Stimulated activated CD4-positive, alpha-beta T cell treated with anti-CD3 and anti-CD28 coated beads, Interleukin-15, amount 100 ng/mL, for 48 hours (primary cell): ENCODE measurements around the gene CMTM3.
"Not testable (repeated sequence)": the region's sequence is repeated elsewhere in the genome, so short reads cannot be mapped to it uniquely, and the experiment has no call there.

Source experiments
- DNase-seq, 2 donors: peaks; one replicate each; pipeline ENCODE4 v3.0.0-alpha.2; 2020; ENCODE audit warnings: low read depth in 2 of 2

Gene CMTM3

DNA sequence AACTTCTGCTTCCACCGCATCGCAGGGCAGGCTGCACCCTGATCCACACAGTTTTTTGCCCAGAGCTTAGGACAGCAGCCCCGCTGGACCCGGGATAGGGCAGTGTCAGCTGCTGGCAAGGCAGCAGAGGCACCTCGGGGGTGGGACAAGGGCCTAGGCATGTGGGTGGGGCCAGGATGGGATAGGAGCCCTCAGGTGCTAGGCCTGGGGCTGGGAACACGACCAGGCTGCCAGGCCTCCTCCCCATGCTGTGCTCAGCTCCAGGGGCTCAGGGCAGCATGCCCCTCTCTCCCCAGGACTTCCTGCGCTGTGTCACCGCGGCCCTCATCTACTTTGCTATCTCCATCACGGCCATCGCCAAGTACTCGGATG, 4.6 kb downstream of the CMTM3 start:
- no peak for DNase-seq

DNA sequence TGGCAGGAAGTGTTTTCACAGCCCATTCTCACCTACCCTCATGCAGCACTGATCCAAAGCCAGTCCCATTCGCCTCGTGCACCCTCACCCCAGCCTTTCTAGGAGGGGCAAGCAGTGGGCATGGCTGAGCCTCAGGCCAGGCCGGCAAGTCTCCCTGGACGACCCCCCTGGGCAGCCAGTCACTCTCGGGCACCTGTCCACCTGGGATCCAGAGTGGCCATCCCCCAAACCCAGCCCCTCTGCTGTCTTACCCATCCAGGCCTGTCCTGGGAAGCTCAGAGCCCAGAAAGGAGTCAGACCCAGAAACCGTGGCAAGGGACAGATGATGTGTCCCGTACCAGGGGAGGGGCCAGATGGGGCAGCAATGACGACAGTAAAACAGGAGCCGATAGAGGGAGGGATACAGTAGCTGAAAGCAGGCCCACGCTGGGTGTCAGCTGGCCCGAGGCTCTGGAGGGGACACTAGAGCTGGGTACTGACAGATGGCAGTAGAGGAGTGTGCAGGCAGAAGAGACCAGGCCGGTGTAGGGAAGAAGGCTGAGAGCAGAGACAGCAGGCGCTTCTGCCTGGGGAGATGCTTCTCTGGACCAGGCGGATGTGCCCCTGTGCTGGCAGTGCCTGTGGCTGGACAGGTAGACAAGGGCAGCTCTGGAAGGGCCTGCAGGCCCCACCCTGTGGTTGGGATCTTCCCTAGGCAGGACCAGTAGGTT, 5.8 kb downstream of the CMTM3 start:
- no peak for DNase-seq

DNA sequence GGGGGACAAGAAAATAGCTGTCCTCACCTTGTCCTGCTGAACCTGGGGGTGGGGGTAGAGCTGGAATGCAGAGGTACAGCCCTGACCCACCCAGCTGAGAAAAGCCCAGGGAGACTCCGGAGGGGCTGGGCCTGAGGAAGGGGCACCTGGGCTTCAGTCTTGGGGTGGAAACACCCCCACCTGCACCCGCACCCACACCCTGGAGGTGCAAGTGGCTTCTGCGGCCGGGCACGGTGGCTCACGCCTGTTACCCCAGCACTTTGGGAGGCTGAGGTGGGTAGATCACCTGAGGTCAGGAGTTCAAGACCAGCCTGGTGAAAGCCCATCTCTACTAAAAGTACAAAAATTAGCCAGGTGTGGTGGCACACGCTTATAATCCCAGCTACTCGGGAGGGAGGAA, 7.4 kb downstream of the CMTM3 start:
- not testable (repeated sequence) for DNase-seq

DNA sequence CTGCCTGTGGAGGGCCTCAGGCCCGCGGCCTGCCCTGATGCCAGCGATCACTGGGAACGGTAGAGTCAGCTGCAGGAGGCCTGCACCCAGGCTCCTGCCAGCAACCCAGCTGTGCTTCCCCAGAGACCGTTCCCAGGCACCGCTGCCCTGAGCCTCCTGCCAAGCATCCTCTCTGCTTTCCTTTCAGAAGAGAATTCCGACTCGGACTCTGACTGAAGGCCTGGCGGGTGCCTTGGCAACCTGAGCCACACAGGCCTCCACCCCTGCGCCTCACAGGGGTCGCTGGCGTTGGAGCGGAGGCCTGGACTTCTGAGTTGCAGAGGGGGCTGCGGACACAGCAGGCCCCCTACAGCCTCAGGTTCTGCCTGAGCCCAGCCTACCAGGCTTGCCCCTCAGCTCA, 7.9 kb downstream of the CMTM3 start:
- DNase-seq = no peak

DNA sequence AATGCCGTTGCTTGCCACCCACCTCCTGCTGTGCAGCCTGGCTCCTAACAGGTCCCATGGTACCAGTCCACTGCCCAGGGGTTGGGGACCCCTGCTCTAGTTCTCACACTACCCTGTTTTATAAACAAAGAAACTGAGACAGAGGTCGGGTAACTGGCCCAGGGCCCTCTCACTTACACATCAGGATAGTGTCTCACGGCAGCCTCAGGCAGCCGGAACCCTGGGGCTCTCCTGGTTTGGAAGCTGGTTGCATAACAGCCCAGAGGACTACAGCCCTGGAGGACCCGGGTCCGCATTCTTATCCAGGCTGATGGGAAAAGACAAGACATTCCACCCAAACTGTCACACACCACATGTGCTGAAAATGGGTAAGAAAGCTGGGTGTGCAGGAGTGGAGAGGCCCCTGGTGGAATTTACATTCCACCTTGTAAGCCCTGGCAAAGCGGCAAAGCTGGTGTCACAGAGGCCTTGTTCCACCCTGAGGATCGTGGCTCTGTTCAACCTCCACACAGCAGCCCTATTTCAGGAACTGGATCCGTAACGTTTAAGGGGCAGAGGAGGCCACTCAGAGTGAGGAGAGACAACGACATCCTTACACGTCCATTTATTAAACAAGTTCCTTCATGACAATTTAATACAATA, 9.8 kb downstream of the CMTM3 start:
- DNase-seq = no peak

DNA sequence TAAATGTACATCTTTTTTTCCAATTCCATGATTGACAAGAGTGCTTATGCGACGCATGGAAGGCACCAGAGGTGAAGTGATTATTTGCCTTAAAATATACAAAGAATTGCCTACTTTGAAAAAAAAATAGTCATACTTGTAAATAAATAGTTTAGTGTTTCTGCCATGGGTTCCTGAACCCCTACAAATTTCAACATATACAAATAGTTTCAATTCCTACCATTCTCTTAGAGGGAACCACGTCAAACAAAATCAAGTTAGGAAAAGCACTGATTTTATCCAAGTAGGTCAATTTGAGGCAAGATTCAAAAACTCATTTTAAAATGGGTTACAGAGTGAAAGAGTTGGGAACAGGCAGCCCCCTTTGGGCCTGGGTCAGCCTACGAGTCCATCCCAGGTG, 11.7 kb downstream of the CMTM3 start:
- no peak for DNase-seq

DNA sequence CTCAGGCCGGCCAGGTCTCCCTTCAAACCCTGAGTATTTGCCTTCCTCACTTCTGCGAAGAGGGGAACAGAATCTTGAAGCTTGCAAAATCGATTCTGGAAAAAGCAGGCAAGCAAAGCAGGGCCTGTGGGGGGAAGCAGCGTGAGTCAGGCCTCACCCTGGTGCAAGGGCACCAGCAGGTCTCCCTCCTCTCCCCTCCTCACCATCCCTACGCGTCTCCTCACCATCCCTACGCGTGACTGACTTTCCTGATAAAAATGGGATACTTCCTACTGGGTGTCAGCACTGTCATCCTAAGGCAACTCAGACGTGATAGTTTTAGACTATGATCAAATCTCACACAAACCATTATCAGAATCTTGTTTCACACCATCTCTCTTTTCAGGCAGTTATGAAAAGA, 12.1 kb downstream of the CMTM3 start:
- DNase-seq = no peak

DNA sequence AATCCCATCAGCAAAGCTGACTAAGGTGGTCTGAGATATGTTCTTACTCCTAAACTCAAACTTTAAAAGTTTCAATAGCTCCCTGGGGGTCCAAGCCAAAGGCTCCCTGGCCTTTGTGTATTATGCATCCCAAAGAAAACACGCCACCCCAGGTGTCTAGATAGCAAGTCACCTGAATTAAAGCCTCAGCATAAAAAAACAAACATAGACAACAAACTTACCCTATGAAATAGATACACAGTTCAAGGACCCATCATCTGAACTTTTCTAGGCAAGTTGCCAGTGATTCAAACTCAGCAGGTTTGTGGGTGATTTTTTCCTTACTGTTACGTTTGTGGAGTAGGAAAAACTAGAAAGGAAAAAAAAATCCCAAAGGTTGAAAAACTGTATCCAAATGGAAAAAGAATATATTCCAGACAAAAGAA, 12.5 kb downstream of the CMTM3 start:
- DNase-seq = no peak

DNA sequence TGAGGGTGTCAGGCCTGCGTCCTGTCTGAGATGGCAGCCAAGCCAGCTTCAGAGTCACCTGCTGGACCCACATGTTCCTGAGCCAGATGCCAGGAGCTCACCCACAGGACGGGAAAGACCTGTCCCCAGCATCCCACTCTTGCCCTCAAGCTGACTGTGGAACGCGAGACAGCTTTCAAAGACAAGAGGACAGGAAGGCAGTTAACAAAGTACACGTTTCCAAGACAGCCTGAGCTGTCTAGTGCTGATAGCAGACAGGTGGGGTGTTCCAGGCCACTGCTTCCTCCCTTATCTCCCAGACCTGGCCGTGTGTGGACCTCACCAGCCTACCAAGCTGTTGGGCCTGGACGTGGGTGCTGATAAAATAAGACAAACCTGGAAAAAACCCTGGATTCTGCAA, 13.2 kb downstream of the CMTM3 start:
- DNase-seq = no peak

DNA sequence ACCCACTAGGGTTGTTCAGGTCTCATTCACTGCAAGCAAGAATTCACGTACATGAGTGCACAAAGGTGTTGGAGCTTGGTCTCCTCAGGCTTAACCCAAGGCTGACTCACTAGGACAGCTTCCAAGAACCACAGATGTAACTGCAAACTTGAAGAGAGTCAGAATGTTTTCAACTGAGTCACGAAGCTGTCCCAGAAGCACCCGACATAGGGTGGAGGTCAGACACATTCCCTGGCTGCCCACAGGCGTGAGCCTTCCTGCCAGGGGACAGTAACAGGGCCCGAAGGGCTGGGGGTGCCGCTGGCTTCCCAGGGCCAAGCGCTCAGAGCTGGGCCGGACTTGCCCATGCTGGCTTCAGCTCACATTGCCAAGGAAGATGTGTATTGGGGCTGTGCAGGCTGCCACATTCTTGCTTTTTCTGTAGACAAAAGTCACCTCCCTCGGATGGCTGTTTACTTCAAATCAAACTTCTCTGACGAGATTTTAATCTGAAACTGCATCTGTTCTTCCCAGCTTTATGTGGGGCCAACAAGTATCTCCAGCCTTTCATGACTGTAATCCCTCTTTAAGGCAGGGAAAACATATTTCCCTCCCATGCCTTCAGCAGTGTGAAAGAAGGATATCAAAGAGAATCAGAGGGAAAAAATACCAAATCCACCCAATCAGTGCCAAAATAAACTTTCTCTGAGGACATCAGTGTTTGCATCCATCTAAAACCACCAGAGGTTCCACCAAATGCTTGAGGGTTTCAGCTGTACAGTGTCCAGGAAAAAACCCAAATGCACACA, 14.3 kb downstream of the CMTM3 start:
- DNase-seq = no peak

DNA sequence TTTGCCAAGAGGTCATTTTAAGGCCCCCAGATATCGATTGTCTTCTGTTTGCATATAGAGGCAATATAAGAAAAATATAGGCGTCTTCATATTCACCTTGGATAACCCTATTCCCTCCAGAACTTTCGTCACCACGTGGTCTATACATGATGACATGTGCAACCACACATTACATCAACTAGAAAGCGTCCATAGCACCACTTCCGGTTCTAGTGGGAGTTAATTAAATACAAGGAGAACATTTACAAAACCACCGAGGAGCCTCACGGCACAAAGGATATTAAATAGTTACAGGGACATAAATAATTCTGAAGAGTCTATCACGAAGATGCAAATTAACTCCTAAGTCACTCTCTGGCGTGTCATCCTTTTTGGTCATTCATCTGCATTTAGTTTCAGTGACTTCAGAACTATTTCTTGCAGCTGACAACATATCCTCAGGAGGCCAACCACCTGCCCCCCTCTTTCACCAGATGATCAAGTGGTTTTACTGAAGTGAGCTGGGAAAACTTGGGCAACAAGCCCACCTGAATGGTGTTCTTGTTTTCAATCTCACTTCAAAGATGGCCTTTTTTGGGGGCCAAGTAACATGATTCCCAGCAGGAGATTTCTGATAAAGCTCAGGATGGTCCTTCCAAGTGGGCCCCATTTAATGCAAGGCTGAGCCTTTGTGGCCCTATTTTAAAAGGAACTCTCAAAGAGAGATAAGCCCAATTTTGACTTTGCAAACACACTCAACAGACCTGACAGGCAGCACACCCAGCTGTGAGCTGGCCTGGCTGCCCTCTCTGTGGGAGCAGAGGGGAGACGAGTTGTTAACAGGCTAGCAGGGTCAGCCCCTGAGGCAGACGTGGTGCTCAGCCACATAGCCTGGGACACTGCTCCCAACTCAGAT, 15.3 kb downstream of the CMTM3 start:
- no peak for DNase-seq

DNA sequence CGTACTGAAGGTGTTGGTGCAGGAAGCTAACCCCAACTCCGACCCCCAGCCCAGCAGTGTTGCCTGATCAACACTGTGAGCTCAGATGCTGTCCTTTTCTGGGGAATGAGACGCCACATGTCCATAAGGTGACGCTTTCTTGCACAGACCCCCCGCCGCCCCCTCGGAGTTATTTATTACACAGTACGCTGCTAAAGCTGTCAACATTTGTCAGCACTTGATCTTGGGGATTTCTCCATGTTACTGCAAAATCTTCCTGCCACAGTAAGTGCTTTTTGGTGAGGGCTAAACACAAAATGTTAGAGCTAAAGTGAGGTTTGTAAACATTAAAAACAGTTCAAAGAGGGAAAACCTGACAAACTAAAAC, 15.9 kb downstream of the CMTM3 start:
- no peak for DNase-seq

DNA sequence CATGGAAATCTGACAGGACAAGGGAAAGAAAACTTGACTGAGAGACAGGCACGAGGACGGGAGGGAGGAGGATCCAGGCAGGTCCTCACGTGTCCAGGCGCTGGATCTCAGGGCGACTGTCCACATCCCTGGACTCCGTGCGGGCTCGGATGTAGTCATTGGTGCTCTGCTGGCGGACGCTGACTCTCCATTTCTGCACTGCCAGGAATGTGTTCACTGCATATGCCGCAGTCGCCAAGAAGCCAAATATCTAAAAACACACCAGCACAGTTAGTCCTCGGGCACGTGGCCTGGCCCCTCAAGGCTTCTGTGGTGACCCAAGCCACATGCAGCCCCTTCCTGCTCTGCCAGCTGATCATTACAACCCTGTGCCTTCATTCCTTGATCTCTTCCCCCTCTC, 17.5 kb downstream of the CMTM3 start:
- DNase-seq = no peak

DNA sequence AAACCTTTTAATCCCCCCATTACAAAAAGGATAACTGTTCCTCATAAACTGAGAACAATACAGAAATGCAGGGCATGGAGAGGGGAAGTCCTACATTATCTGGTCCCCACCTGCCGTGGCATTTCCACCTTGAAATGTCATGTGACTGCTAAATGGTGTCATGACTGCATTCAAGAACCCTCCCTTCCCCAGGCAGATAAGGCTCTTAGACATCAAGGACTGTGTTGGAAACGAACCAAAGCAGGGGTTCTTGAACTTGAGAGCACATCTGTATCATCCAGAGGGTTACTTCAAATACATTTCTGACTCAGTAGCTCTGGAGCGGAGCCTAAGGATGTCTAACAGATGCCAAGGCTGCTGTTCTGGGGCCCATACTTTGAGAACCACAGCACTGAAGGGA, 18.4 kb downstream of the CMTM3 start:
- no peak for DNase-seq

DNA sequence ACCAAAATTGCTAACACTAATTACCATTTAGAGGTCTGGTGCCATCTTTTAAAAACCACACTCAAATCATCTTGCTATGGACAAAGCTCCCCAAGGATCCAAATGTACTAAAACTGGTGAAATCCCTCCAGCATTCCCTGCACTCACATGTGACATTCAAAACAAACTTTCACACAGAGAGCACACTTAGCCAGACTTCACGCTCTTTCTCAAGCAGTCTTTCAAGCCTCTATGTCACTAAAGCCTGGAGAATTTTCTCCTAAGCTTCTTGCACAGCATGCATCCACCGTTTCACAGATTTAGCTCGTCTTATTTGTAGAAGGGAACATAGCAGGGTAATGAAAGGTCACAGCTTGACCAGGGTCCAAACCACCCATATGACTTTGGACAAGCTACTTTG, 19.3 kb downstream of the CMTM3 start:
- no peak for DNase-seq

DNA sequence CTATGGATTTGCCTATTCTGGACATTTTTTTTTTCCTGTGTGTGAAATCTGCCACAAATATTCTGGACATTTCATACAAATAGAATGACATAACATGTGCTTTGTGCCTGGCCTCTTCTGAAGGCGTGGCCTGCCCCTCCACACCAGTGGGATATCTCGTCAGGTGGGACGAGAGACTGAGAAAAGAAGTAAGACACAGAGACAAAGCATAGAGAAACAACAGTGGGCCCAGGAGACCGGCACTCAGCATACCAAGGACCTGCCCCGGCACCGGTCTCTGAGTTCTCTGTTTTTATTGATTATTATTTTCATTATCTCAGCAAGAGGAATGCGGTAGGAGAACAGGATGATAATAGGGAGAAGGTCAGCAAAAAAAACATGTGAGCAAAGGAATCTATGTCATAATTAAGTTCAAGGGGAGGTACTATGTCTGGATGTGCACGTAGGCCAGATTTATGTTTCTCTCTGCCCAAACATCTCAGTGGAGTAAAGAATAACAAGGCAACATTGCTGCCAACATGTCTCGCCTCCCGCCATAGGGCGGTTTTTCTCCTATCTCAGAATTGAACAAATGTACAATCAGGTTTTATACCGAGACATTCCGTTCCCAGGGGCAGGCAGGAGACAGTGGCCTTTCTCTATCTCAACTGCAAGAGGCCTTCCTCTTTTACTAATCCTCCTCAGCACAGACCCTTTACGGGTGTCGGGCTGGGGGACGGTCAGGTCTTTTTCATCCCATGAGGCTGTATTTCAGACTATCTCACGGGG, 23.3 kb downstream of the CMTM3 start:
- DNase-seq = not testable (repeated sequence)

DNA sequence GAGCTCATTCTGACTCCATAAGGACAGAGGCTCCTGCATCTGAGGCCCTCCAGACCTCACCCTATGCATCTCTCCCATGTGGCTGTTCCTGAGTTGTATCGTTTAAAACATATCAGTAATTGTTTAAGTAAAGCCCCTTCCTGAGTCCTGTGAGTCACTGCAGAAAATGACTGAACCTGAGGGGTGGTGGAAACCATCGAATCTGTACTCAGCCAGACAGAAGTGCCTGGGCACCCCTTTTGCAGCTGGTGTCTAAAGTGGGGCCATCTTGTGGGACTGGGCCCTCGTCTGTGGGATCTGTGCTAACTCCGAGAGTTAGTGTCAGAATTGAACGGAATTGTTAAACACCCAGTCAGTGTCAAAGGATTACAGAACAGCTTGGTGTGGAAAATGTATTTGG, 25.4 kb downstream of the CMTM3 start:
- no peak for DNase-seq

DNA sequence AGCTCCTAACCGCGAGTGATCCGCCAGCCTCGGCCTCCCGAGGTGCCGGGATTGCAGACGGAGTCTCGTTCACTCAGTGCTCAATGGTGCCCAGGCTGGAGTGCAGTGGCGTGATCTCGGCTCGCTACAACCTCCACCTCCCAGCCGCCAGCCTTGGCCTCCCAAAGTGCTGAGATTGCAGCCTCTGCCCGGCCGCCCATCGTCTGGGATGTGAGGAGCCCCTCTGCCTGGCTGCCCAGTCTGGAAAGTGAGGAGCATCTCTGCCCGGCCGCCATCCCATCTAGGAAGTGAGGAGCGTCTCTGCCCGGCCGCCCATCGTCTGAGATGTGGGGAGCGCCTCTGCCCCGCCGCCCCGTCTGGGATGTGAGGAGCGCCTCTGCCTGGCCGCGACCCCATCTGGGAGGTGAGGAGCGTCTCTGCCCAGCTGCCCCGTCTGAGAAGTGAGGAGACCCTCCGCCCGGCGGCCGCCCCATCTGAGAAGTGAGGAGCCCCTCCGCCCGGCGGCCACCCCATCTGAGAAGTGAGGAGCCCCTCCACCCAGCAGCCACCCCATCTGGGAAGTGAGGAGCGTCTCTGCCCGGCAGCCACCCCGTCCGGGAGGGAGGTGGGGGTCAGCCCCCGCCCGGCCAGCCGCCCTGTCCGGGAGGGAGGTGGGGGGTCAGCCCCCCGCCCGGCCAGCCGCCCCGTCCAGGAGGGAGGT, 26.2 kb downstream of the CMTM3 start:
- not testable (repeated sequence) for DNase-seq

DNA sequence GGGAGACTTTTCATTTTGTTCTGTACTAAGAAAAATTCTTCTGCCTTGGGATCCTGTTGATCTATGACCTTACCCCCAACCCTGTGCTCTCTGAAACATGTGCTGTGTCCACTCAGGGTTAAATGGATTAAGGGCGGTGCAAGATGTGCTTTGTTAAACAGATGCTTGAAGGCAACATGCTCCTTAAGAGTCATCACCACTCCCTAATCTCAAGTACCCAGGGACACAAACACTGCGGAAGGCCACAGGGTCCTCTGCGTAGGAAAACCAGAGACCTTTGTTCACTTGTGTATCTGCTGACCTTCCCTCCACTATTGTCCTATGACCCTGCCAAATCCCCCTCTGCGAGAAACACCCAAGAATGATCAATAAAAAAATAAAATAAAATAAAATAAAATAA, 27.1 kb downstream of the CMTM3 start:
- DNase-seq = not testable (repeated sequence)

DNA sequence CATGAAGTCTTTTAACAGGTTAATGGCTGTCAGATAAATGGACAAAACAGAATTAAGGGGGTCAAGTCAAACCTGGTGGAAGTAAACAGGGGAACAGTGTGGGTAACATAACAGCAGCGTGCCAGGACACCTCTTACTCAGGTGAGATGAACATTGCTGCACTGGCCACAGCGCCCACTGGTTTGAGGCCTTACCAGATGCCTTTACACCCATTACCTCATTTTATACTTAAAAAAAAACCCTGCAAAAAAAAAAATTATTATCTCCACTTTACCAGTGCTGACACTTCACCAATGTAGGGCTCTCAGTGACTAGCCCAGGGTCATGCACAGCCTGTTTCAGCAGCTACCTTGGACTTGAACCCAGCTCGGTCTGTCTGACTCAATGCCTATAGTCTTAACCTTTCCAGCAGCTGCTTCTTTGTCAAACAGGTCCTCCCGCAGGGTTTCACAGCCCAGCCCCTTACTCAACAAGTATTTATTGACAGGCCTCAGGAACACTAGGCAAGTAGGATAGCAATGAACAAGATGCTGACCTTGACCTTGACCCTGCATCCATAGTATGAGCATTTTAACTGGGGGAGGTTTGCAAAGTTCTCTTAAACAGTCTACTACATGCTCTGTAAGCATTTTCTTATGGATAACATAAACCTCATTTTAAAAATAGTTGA, 30.2 kb downstream of the CMTM3 start:
- DNase-seq = no peak
